ENCODE measurements around the gene ADISSP. TPM values are rescaled to one million over a fixed set of nuclear protein-coding genes. Genes with fewer than 3 reads are reported as not detected.
"Not testable (repeated sequence)": the region's sequence is repeated elsewhere in the genome, so short reads cannot be mapped to it uniquely, and the experiment has no call there.

ADISSP gene
- total RNA-seq, 1 donor from 2014 or later, result 22.7 TPM

DNA sequence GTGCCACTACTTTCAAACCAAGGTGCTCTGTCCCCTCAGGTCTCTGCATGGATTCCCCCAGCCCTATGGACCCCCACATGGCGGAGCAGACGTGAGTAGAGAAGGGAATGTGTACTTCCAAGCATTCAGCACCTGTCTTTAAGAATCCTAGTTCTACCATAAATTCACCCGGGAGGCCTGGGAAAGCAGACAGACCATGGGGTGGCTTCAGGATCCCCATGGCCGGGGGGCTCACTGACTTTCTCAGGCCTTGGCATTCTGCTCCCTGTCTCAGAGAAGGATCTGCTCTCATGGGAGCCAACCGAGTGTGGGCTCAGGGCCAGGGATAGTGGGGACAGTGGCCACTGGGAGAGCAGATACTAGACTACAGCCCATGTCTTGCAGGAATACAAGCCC lies 30.8 kb upstream of the ADISSP start:
- intact Hi-C loops (cut with micrococcal nuclease), result loop anchor here (5.0 kb wide), 2 partner anchors 109 to 391 kb away; partner anchors contain the start of gene DNAAF9

- intact Hi-C loops (cut with micrococcal nuclease), result loop anchor here (2.0 to 5.0 kb wide), 4 partner anchors 17 to 390 kb away; partner anchors contain the start of genes DNAAF9, PANK2 and SPEF1
These were observed 30.2 kb upstream of the ADISSP start for GRCh38 chr20:3797592-3798372.

DNA sequence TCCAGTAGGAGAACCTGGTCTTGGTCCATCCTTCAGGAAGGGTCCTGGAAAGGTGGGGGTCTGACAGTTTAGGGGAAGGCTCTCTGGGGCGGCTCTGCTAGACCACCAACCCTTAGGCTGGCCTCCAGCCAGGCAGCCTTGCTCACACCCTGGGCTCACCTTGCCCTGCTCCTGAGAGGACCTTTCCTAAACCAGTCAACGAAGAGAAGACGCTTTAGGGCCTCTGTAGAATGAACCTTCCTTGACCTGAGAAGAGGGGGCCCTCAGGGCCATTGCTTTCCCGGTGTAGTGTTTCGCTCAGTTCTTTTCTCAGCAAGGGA lies 29.6 kb upstream of the ADISSP start:
- intact Hi-C loops (cut with micrococcal nuclease), result loop anchor here (2.0 to 5.0 kb wide), 4 partner anchors 16 to 390 kb away; partner anchors contain the start of genes DNAAF9, PANK2 and SPEF1

DNA sequence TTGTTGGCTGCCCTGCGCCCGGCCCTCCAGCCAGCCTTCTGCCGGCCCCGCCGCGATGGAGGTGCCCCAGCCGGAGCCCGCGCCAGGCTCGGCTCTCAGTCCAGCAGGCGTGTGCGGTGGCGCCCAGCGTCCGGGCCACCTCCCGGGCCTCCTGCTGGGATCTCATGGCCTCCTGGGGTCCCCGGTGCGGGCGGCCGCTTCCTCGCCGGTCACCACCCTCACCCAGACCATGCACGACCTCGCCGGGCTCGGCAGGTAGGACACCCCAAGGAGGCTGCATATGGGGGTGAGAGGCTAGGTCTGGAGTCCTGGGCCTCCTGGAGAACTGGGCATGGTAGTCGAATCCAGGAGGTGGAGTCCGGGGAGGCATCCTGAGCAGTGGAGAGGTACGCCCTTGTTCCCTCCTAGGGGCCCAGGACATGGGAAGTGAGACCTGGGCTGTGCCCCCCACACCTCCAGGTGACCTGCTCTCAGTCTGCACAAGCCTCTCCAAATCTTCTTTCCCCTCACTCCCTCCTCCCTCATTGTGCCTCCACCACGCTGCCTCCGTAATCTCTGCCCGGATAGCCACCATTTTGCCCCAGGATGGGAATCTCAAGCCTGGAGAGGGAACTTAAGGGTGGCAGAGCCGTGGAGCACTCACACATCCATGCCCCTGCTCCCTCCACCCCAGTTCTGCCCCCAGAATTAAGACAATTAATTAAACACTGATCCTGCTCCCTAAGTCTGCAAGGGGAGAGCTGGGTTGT lies 29.1 kb upstream of the ADISSP start:
- intact Hi-C loops (cut with micrococcal nuclease), result loop anchor here (1.0 to 5.0 kb wide), 8 partner anchors 15 to 389 kb away; partner anchors contain the start of genes AP5S1, DNAAF9, MAVS and PANK2

GRCh38 chr20:3795511-3796468 lies 28.2 kb upstream of the ADISSP start, which contains the start of gene CDC25B:
Gene CDC25B (plus strand): TSS chr20:3796310. CDS start chr20:3796532, 222 bp downstream.
- intact Hi-C loops (cut with micrococcal nuclease), result loop anchor here (1.0 to 5.0 kb wide), 9 partner anchors 8 to 388 kb away; partner anchors contain the start of genes AP5S1, DNAAF9, MAVS and PANK2

GRCh38 chr20:3794701-3795420 lies 27.3 kb upstream of the ADISSP start:
- intact Hi-C loops (cut with micrococcal nuclease), result loop anchor here (1.0 to 5.0 kb wide), 3 partner anchors 8 to 388 kb away; partner anchors contain the start of gene DNAAF9

DNA sequence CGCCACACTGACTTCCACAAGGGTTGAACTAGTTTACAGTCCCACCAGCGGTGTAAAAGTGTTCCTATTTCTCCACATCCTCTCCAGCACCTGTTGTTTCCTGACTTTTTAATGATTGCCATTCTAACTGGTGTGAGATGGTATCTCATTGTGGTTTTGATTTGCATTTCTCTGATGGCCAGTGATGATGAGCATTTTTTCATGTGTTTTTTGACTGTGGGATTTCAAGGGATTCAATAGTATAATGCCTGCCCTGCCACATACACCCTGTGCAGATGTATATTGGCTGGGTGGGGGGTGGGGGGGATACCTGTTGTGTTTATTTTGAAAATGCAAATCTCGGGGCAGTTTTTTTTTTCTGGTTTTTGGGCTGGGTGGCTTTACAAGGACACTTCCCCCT lies 26.6 kb upstream of the ADISSP start:
- intact Hi-C loops (cut with micrococcal nuclease), result not testable (repeated sequence)

DNA sequence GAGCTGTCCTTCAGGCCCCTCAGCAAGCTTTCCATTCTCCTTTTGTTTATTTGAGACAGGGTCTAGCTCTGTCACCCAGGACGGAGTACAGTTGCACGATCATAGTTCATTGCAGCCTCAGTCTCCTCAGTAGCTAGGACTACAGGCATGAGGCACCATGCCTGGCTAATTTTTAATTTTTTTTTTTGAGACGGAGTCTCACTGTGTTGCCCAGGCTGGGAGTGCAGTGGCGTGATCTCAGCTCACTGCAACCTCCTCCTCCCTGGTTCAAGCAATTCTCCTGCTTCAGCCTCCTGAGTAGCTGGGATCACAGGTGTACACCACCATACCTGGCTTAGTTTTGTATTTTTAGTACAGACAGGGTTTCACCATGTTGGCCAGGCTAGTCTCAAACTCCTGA lies 21.6 kb upstream of the ADISSP start:
- intact Hi-C loops (cut with micrococcal nuclease), result loop anchor here (5.0 kb wide), 1 partner anchor 223 kb away; no protein-coding TSS in a partner anchor

- intact Hi-C loops (cut with micrococcal nuclease), result loop anchor here (5.0 kb wide), 1 partner anchor 224 kb away; no protein-coding TSS in a partner anchor
These were observed 21.2 kb upstream of the ADISSP start for GRCh38 chr20:3788685-3789155.

GRCh38 chr20:3787324-3788014 lies 19.9 kb upstream of the ADISSP start:
- intact Hi-C loops (cut with micrococcal nuclease), result loop anchor here (1.0 to 5.0 kb wide), 6 partner anchors 8 to 295 kb away; partner anchors contain the start of genes MAVS and PANK2

GRCh38 chr20:3786665-3787323 lies 19.2 kb upstream of the ADISSP start, which contains the start of gene CENPB:
Gene CENPB (minus strand): TSS chr20:3786740. CDS start chr20:3786483, 257 bp downstream.
- intact Hi-C loops (cut with micrococcal nuclease), result loop anchor here (1.0 to 5.0 kb wide), 8 partner anchors 9 to 296 kb away; partner anchors contain the start of genes AP5S1, MAVS and PANK2

DNA sequence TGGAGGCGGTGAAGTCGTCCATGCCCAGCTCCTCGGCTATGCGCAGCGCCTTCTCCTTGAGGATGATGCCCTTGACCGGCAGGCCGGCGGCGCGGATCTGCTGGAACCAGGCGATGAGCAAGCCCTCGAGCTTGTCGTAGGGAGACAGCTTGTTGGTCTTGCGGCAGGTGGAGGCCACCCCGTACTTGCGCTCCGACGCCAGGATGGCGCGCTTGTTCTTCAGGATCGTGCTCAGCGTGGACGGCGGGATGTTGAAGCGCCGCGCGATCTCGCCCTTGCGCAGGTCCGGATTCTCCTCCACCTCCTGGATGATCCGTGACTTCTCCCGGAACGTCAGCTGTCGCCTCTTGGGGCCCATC lies 18.6 kb upstream of the ADISSP start:
- intact Hi-C loops (cut with micrococcal nuclease), result loop anchor here (1.0 to 5.0 kb wide), 6 partner anchors 18 to 297 kb away; partner anchors contain the start of genes AP5S1, MAVS and PANK2

DNA sequence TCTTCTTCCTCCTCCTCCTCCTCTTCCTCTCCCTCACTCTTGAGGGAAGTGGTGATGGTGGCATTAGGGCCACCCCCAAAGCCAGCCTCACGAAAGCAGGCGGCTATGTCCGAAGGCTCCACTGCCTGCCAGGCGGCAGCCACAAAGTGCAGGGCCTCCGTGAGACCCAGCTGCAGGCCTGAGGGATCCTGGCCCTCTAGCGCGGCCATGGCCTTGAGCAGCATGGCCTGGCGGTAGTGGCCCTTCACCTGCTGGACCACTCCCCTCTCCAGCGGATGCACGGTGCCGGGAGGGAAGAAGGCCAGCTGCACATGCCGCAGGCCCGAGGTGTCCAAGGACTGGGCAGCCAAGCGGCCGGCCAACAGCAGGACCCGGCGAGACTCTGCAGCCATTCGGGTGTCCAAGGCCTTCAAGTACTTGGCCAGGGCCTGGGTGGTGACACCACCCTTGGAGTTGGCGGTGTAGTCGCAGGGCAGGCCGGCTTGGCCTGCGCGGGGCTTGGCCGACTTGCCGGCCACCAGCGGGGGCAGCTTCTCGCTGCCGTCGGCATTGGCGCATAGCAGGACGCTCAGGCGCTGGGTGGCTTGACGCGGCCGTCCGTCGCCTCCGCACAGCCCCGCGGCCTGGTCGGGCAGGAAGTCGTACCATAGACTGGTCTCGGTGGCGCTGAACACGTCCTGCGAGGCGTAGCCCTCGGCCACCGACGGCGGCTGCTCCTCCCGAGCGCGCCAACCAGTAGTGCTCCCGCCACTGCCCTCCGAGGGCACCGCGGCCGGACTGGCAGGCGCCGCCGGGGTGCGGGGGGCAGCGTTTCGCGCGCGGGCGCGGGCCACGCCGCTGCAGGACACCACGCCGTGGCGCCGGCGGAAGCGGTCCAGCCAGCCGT lies 17.9 kb upstream of the ADISSP start:
- intact Hi-C loops (cut with micrococcal nuclease), result loop anchor here (1.0 to 5.0 kb wide), 6 partner anchors 17 to 297 kb away; partner anchors contain the start of genes AP5S1, MAVS and PANK2

GRCh38 chr20:3784863-3785239 lies 17.3 kb upstream of the ADISSP start:
- intact Hi-C loops (cut with micrococcal nuclease), result loop anchor here (5.0 kb wide), 1 partner anchor 227 kb away; no protein-coding TSS in a partner anchor

GRCh38 chr20:3784216-3784853 lies 16.8 kb upstream of the ADISSP start:
- intact Hi-C loops (cut with micrococcal nuclease), result no loop called here

DNA sequence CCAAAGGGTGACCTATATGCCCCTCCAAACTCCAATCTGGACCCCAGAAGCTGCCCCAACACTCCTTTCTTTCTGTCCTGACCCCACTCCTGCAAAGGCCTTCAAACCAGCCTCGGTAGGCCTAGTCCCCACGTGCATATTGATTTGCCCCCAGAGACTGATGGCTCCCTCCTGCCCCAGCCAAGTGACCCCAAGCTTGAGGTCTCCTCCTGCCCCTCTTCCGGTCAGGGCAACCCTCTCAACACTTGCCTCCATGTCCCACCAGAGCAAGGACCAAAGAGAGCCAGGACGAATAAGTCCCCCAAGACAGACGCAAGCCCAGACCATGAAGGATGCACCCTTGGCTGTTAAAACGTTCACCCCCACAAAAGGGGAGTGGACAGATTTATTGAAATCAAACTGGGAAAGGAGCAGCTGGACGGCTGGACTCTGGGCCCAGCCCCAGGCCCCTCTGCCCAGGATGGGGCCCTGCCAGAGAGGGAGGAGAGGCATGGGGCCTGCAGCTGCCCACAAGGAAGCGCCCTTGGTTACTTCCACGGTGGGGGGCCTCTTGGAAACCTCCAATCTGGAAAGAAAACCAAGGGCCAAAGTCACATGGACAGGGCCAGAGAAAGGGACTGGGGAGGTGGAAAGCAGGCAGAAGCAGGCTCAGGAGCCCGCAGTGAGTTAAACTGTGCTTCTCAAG lies 16.1 kb upstream of the ADISSP start:
- intact Hi-C loops (cut with micrococcal nuclease), result no loop called here

Measured in T-helper 1 cell treated with Interleukin-12 subunit alpha and Interleukin-12 subunit beta and Interleukin-4 antibody, amounts not matched to agents 30 ng/mL and 1 ng/mL, for 36 hours (primary cell).